Endothelial cell of umbilical vein (primary cell): ENCODE measurements around the gene ARHGAP22. TPM values are rescaled to one million over a fixed set of nuclear protein-coding genes. Genes with fewer than 3 reads are reported as not detected.

Experiments
- BruUV-seq: library from RNA; stranded (reverse); fragments of 400-500 nt; replicated peaks from 2 replicates; lab custom pipeline; 2021; lab: Mats Ljungman, UMichigan
- CTCF ChIA-PET: fragments of 300-600, 350-600 bp; sonication (Branson Sonifier 250); formaldehyde crosslinking; loops from one replicate; lab custom pipeline; 2021; ENCODE audit warnings: antibody characterized with exemption, inconsistent platforms; lab: Charles Lee
- POLR2A ChIA-PET: fragments of 300-600, 350-600 bp; sonication (Branson Sonifier 250); formaldehyde crosslinking; loops from one replicate; lab custom pipeline; 2021; ENCODE audit warnings: antibody characterized with exemption, inconsistent platforms; lab: Charles Lee
- DNase-seq: peaks from one replicate; pipeline ENCODE4 v3.0.0-alpha.2; 2011; ENCODE audit warnings: low read depth, low spot score
- FAIRE-seq: peaks from 2 replicates; lab custom pipeline; 2011; peaks lifted over from hg19 to GRCh38; lab: Jason Lieb, UNC
- H2AFZ ChIP-seq: 2 replicates; pipeline ENCODE4 v1.6.0; 2012; ENCODE audit warnings: low read depth, low read length, control low read depth, inconsistent platforms
- H3K27ac ChIP-seq: 2 replicates; pipeline ENCODE4 v1.5.1; 2011; ENCODE audit warnings: low read depth, mild to moderate bottlenecking, control low read depth, low read length, moderate library complexity; ENCODE audit not compliant: insufficient read depth
- H3K27me3 ChIP-seq, 2 experiments: 2 replicates each; pipeline versions ENCODE4 v1.6.0 to v1.6.1; 2011; ENCODE audit warnings: low read length in 2 of 2, mixed read lengths in 1 of 2; ENCODE audit not compliant: control insufficient read depth in 2 of 2, insufficient read depth in 2 of 2
- H3K36me3 ChIP-seq, 2 experiments: 2 replicates in 1 of 2; 3 replicates in 1 of 2; pipeline ENCODE4 v1.5.1; 2011; ENCODE audit warnings: low read length in 2 of 2, mild to moderate bottlenecking in 1 of 2, moderate library complexity in 1 of 2; ENCODE audit not compliant: control insufficient read depth in 2 of 2, insufficient read depth in 2 of 2; ENCODE audit errors: extremely low read depth in 1 of 2
- H3K4me1 ChIP-seq: 3 replicates; pipeline ENCODE4 v1.5.1; 2011; ENCODE audit warnings: mild to moderate bottlenecking, low read length; ENCODE audit not compliant: control insufficient read depth, insufficient read depth; ENCODE audit errors: extremely low read depth
- H3K4me2 ChIP-seq: 2 replicates; pipeline ENCODE4 v1.6.1; 2011; ENCODE audit warnings: low read length, control low read depth, mixed read lengths; ENCODE audit not compliant: insufficient read depth
- H3K4me3 ChIP-seq, 3 experiments: fragments of 200-600 bp in 1 of 3; sonication (generic), shearing (Covaris generic) in 1 of 3; replicated peaks in 1 of 3; 2 replicates each; pipeline ENCODE4 v1.5.1; 2011 to 2016; ENCODE audit warnings: control low read depth in 3 of 3, low read length in 3 of 3, mild to moderate bottlenecking in 2 of 3, inconsistent platforms in 1 of 3, low read depth in 1 of 3, moderate library complexity in 1 of 3; ENCODE audit not compliant: insufficient read depth in 1 of 3
- H3K79me2 ChIP-seq: 2 replicates; pipeline ENCODE4 v1.6.0; 2012; ENCODE audit warnings: low read length, inconsistent platforms; ENCODE audit not compliant: control insufficient read depth, insufficient read depth
- H3K9ac ChIP-seq: replicated peaks from 2 replicates; pipeline ENCODE3; 2011; ENCODE audit warnings: low read length, control low read depth; ENCODE audit not compliant: insufficient read depth; ENCODE audit errors: extremely low read depth
- H3K9me1 ChIP-seq: replicated peaks from 3 replicates; pipeline ENCODE4 v1.6.0; 2011; ENCODE audit warnings: mild to moderate bottlenecking, low read length; ENCODE audit not compliant: control insufficient read depth, insufficient read depth; ENCODE audit errors: extremely low read depth
- H3K9me3 ChIP-seq: replicated peaks from 2 replicates; pipeline ENCODE4 v1.5.1; 2012; ENCODE audit warnings: low read length, inconsistent platforms; ENCODE audit not compliant: control insufficient read depth, insufficient read depth
- H4K20me1 ChIP-seq: replicated peaks from 2 replicates; pipeline ENCODE3; 2011; ENCODE audit warnings: mild to moderate bottlenecking, low read length; ENCODE audit not compliant: control insufficient read depth, insufficient read depth; ENCODE audit errors: extremely low read depth
- CTCF ChIP-seq, 2 donors: IDR thresholded peaks; 1 replicate in 1 of 2; 2 replicates in 1 of 2; pipeline ENCODE4 v1.5.1; 2011; ENCODE audit warnings: low read length in 2 of 2, mild to moderate bottlenecking in 2 of 2, moderate library complexity in 2 of 2, control low read depth in 1 of 2, inconsistent platforms in 1 of 2, low read depth in 1 of 2; ENCODE audit not compliant: insufficient read depth in 1 of 2; ENCODE audit errors: extremely low read depth in 1 of 2
- EZH2 ChIP-seq: IDR thresholded peaks from 2 replicates; pipeline ENCODE4 v1.6.1; 2012; ENCODE audit warnings: borderline replicate concordance, low read depth, mild to moderate bottlenecking, moderate library complexity, low read length, inconsistent platforms; ENCODE audit not compliant: severe bottlenecking
- FOS ChIP-seq: IDR thresholded peaks from 2 replicates; pipeline ENCODE4 v1.6.1; 2011; ENCODE audit warnings: mild to moderate bottlenecking, low read length, moderate library complexity, borderline replicate concordance; ENCODE audit not compliant: insufficient read depth
- GATA2 ChIP-seq: IDR thresholded peaks from 2 replicates; pipeline ENCODE4 v1.7.0; 2011; ENCODE audit warnings: low read depth, mild to moderate bottlenecking, moderate library complexity, mixed read lengths, low read length; ENCODE audit not compliant: insufficient read length, insufficient read depth
- MAX ChIP-seq: IDR thresholded peaks from 2 replicates; pipeline ENCODE4 v1.6.1; 2011; ENCODE audit not compliant: insufficient read depth, insufficient read length
- MYC ChIP-seq: IDR thresholded peaks from one replicate; pipeline ENCODE4 v1.6.1; 2011; ENCODE audit warnings: mild to moderate bottlenecking, low read depth, low read length
- POLR2A ChIP-seq: IDR thresholded peaks from 2 replicates; pipeline ENCODE4 v1.6.1; 2012; ENCODE audit warnings: low read depth, mild to moderate bottlenecking, control low read depth, low read length
- POLR2AphosphoS5 ChIP-seq: IDR thresholded peaks from 2 replicates; pipeline ENCODE4 v1.6.1; 2012; ENCODE audit warnings: low read depth, mild to moderate bottlenecking, control low read depth, low read length, moderate library complexity; ENCODE audit not compliant: insufficient read depth
- dilution Hi-C: fragments of 300-500 bp; cut with MboI; formaldehyde crosslinking; loops from one replicate; pipeline ENCODE4 v1.15.0; 2019; ENCODE audit warnings: low sequenced_read_pairs; ENCODE audit not compliant: extremely low pct_ligation_motif_present
- intact Hi-C: fragments of 100-400 bp; cut with micrococcal nuclease; formaldehyde crosslinking; loops from one replicate; pipeline ENCODE4 v1.10.0; 2022
- polyA plus RNA-seq, 4 experiments: library from polyadenylated mRNA; depleted of rRNA in 3 of 4; stranded (reverse) in 3 of 4; unstranded in 1 of 4; fragments of >200 nt; gene quantifications; 2 replicates each; pipeline versions ENCODE4 v1.2.1 to v1.2.3, GENCODE V29; 2011 to 2012; ENCODE audit warnings: missing spikeins in 1 of 4
- total RNA-seq: library from RNA; stranded (reverse); gene quantifications from 2 replicates; pipeline ENCODE4 v1.2.3, GENCODE V29; 2021

ARHGAP22 gene
- total and polyA plus RNA-seq, 2 donors (not counting 3 experiments of a cell fraction or from before 2014, with no cell fraction given), result 8.6 to 50.3 TPM

GRCh38 chr10:48494611-48495010 is 110.3 kb downstream of the ARHGAP22 start:
- Histone ChIP-seq H3K27ac (no peak overlapping the region), H3K27me3 (no peaks in the 10 kb centered on the region), H3K9me1 (no peaks in the 10 kb centered on the region), H3K9me3 (no peaks in the 10 kb centered on the region), H3K36me3 (no peaks in the 10 kb centered on the region), H3K4me1 (peaks cover 11% of the 10 kb centered on the region), H4K20me1 (no peaks in the 10 kb centered on the region), H3K4me2 (no peak overlapping the region), H2AFZ (no peak overlapping the region), H3K9ac (no peak overlapping the region), H3K4me3 (no peak overlapping the region), H3K79me2 (peaks cover 34% of the 10 kb centered on the region)
- no peak for DNase-seq
- dilution Hi-C loops (no loop called here), intact Hi-C loops (no loop called here)
- TF ChIP-seq CTCF (IDR thresholded peaks at IDR 0.05; ENCODE audit: extremely low read depth in 1 of 2, insufficient read depth in 1 of 2, low read depth in 1 of 2, low read length in 2 of 2) (no peak), MAX (no peak), FOS (no peak), POLR2AphosphoS5 (no peak), GATA2 (no peak), MYC (no peak), EZH2 (no peak), POLR2A (no peak)
- BruUV-seq, result no TSS peak
- CTCF ChIA-PET, result interaction anchor here (1.2 to 1.7 kb wide), 4 partner anchors 23 to 162 kb away, joined by 3 to 6 read pairs (median 4); no protein-coding TSS in a partner anchor
- POLR2A ChIA-PET, result no interaction called here
- FAIRE-seq, result no peak
